SK-N-SH (cell line): ENCODE measurements around the gene CA4.

Experiments
- CHD2 ChIP-seq: fragments of 150-350 bp; IDR thresholded peaks from 2 replicates; pipeline ENCODE4 v1.6.1; 2018; ENCODE audit warnings: low read length; ENCODE audit not compliant: partially characterized antibody
- EP300 ChIP-seq, 2 experiments: IDR thresholded peaks; 2 replicates each; pipeline versions ENCODE4 v1.4.0 to v1.6.1; 2012; ENCODE audit warnings: borderline replicate concordance in 1 of 2, low read depth in 1 of 2, low read length in 1 of 2
- FOXJ3 ChIP-seq: sonication (generic); formaldehyde crosslinking; IDR thresholded peaks from 2 replicates; pipeline ENCODE4 v1.5.1; 2020; ENCODE audit warnings: mild to moderate bottlenecking, missing genetic modification reagents
- NFIC ChIP-seq: IDR thresholded peaks from 2 replicates; pipeline ENCODE4 v1.4.0; 2012; ENCODE audit warnings: borderline replicate concordance
- POLR2AphosphoS5 ChIP-seq: IDR thresholded peaks from 2 replicates; pipeline ENCODE4 v1.6.1; 2012; ENCODE audit warnings: low read depth, low read length
- RCOR1 ChIP-seq: fragments of 150-350 bp; IDR thresholded peaks from 2 replicates; pipeline ENCODE4 v1.6.1; 2017; ENCODE audit warnings: antibody characterized with exemption, low read length
- SIN3A ChIP-seq: IDR thresholded peaks from 2 replicates; pipeline ENCODE4 v1.6.1; 2012; ENCODE audit warnings: low read depth, mild to moderate bottlenecking, low read length, moderate library complexity, borderline replicate concordance
- SMC3 ChIP-seq: IDR thresholded peaks from 2 replicates; pipeline ENCODE4 v1.6.1; 2012; ENCODE audit warnings: low read depth, low read length, improper control_type of control experiment
- TF ChIP-seq, protein P1 (sequence below): fragments of 150-350 bp; IDR thresholded peaks from 2 replicates; pipeline ENCODE4 v1.6.1; 2016; ENCODE audit warnings: mild to moderate bottlenecking, low read depth, low read length
- TF ChIP-seq, protein P2 (sequence below): fragments of 200-600 bp; sonication (generic); IDR thresholded peaks from 2 replicates; pipeline ENCODE4 v1.6.1; 2017; ENCODE audit warnings: antibody characterized with exemption, mild to moderate bottlenecking, moderate library complexity
- TF ChIP-seq, protein P3 (sequence below): IDR thresholded peaks from 2 replicates; pipeline ENCODE4 v1.4.0; 2012; ENCODE audit warnings: low read depth, borderline replicate concordance

- TF ChIP-seq, protein P1, sequence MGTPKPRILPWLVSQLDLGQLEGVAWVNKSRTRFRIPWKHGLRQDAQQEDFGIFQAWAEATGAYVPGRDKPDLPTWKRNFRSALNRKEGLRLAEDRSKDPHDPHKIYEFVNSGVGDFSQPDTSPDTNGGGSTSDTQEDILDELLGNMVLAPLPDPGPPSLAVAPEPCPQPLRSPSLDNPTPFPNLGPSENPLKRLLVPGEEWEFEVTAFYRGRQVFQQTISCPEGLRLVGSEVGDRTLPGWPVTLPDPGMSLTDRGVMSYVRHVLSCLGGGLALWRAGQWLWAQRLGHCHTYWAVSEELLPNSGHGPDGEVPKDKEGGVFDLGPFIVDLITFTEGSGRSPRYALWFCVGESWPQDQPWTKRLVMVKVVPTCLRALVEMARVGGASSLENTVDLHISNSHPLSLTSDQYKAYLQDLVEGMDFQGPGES, result no peak
- TF ChIP-seq, protein P2, sequence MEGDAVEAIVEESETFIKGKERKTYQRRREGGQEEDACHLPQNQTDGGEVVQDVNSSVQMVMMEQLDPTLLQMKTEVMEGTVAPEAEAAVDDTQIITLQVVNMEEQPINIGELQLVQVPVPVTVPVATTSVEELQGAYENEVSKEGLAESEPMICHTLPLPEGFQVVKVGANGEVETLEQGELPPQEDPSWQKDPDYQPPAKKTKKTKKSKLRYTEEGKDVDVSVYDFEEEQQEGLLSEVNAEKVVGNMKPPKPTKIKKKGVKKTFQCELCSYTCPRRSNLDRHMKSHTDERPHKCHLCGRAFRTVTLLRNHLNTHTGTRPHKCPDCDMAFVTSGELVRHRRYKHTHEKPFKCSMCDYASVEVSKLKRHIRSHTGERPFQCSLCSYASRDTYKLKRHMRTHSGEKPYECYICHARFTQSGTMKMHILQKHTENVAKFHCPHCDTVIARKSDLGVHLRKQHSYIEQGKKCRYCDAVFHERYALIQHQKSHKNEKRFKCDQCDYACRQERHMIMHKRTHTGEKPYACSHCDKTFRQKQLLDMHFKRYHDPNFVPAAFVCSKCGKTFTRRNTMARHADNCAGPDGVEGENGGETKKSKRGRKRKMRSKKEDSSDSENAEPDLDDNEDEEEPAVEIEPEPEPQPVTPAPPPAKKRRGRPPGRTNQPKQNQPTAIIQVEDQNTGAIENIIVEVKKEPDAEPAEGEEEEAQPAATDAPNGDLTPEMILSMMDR, result no peak
- TF ChIP-seq EP300 (IDR thresholded peaks at IDR 0.05; ENCODE audit: borderline replicate concordance in 1 of 2, low read depth in 1 of 2, low read length in 1 of 2) (no peak), RCOR1 (no peak), FOXJ3 (CRISPR knock-in tag) (no peak), NFIC (no peak), CHD2 (no peak), SIN3A (no peak), SMC3 (no peak), POLR2AphosphoS5 (no peak)
- TF ChIP-seq, protein P3, sequence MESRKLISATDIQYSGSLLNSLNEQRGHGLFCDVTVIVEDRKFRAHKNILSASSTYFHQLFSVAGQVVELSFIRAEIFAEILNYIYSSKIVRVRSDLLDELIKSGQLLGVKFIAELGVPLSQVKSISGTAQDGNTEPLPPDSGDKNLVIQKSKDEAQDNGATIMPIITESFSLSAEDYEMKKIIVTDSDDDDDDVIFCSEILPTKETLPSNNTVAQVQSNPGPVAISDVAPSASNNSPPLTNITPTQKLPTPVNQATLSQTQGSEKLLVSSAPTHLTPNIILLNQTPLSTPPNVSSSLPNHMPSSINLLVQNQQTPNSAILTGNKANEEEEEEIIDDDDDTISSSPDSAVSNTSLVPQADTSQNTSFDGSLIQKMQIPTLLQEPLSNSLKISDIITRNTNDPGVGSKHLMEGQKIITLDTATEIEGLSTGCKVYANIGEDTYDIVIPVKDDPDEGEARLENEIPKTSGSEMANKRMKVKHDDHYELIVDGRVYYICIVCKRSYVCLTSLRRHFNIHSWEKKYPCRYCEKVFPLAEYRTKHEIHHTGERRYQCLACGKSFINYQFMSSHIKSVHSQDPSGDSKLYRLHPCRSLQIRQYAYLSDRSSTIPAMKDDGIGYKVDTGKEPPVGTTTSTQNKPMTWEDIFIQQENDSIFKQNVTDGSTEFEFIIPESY, result no peak
Observed at GRCh38 chr17:60165971-60166370, 16.2 kb downstream of the CA4 start.
